ENCODE measurements around the gene ARHGAP26. TPM values are rescaled to one million over a fixed set of nuclear protein-coding genes. Genes with fewer than 3 reads are reported as not detected.

ARHGAP26 gene
- total RNA-seq, 2 donors from 2014 or later = 31.8 to 39.5 TPM

DNA sequence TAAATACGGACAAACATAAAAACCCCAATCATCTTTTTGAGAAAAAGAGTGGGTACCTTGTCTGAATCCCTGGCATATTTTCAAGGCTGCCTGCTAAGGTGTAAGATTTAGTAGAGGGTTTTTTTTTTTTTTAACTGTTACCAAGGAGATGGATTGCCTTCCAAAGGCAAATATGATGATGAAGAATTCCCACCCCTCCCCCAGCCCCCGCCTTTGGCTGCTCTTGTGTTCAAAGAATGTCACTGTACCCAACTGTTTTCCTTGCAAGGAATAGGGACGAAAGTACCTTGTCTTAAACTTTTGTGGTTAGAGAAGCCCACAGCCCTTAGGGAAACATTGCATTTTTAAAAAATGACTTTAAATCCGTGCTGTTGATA is 31.3 kb downstream of the ARHGAP26 start:
- intact Hi-C loops (cut with DNase I) = no loop called here
- DNase-seq (ENCODE audit: low spot score) = no peak

GRCh38 chr5:142803428-142804125 is 33.4 kb downstream of the ARHGAP26 start:
- no peak for DNase-seq (ENCODE audit: low spot score)
- intact Hi-C loops (cut with DNase I) = no loop called here

DNA sequence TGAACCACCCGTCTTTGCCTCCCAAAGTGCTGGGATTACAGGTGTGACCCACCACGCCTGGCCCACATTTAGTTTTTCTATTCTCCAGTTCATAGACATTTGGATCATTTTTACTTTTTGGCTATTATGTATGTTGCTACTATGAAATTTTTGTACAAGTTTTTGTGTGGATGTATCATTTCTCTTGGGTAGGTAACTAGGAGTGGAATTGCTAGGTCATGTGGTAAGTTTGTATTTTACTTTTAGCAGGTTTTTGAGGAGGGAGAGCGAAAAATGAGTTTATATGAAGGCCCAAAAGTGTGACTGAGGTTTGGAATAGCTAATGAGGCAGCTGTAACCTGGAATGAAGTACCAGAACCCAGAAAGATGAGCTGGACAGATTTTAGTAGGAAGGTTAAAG is 35.2 kb downstream of the ARHGAP26 start:
- intact Hi-C loops (cut with DNase I) = loop anchor here in 1 of 2 donors (1.0 kb wide), 1 partner anchor 47 kb away; no protein-coding TSS in a partner anchor
- DNase-seq (ENCODE audit: low spot score) = no peak

DNA sequence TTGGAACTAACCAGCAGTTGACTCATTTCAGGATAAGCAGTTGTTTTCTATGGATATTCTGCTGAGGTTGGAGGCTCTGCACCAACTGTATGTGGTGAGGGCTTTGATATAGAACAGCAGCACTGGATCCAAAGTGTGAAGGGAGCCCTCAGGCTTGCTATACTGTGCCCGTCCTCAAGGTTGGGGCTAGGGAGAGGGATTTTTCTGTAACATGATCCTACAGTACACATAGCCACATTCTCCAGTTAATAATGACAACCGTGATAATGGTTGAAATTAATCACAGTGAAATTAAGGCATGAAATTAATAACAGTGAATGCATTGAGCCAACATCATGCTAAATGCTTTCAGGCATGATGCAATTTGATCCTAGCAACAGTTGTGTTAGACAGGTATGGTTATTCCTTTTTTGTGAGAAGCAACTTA is 36.7 kb downstream of the ARHGAP26 start:
- no peak for DNase-seq (ENCODE audit: low spot score)
- intact Hi-C loops (cut with DNase I) = no loop called here

DNA sequence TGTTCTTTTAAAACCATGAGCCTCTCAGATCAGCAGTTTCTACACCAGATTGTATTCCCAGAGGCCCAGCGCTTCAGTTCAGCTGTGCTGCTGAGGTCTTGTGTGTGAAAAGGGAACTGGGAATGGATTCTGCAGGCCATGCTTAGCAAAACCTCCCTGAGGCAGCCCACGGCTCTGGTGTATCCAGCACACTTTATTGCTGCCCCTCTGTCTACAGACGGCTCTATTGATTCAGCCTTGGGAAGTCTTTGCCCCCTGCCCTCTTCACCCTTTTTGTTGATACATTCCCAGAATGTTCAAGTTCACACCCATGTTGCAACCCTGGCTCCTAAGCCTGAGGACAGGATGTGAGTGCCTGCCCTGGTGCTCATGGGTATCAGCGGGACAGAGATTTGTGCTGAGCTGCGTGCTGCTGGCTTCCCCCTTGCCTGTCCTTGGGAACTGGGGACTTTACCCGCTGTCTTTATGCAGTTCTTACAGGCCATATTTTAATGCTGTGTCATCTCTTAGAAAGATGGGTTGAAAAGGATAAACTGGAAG is 37.3 kb downstream of the ARHGAP26 start:
- DNase-seq (ENCODE audit: low spot score) = no peak
- intact Hi-C loops (cut with DNase I) = no loop called here

DNA sequence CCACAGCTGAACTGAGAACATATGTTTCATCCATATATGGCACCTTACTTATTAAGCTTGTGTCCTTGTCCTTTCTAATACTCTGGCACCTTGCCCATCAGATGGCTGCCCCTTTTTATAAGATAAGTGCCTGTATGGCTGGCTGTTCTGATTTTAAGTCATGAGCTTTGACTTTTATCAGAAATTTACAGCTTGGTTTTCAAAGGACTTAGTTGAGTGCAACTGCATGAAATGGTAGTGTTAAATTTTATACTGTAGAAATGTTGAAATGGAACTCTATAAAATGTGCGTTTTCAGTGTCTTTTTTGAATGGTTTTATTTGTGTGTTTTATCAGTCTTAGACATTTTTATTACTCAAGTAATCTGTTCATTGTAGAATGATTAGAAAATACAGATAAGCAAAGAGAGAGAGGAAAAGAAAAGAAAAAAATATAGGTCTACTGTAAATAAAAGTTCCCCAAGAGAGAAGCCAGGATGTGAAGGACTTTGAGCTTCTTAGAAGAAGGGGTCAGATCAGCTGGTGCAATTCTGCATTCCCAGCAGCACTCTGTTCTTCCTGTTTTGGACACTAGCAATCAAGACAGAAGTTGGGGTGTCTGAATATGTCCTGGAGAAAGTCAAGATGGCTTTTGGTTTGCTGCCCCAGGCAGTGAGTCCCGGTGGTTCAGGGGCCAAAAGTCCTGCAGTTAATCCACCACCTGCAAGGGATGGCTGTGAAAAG is 38.9 kb downstream of the ARHGAP26 start:
- DNase-seq (ENCODE audit: low spot score) = no peak
- intact Hi-C loops (cut with DNase I) = loop anchor here in 1 of 2 donors (1.0 kb wide), 1 partner anchor 17 kb away; no protein-coding TSS in a partner anchor

- DNase-seq (ENCODE audit: low spot score) = no peak
- intact Hi-C loops (cut with DNase I) = no loop called here
These were observed 39.9 kb downstream of the ARHGAP26 start for GRCh38 chr5:142810081-142810480.

- DNase-seq (ENCODE audit: low spot score) = no peak
- intact Hi-C loops (cut with DNase I) = no loop called here
These were observed 40.6 kb downstream of the ARHGAP26 start for GRCh38 chr5:142810743-142811290.

- no peak for DNase-seq (ENCODE audit: low spot score)
- intact Hi-C loops (cut with DNase I) = no loop called here
These were observed 41.8 kb downstream of the ARHGAP26 start for GRCh38 chr5:142811866-142812557.

- no peak for DNase-seq (ENCODE audit: low spot score)
- intact Hi-C loops (cut with DNase I) = no loop called here
These were observed 43.0 kb downstream of the ARHGAP26 start for GRCh38 chr5:142813220-142813619.

GRCh38 chr5:142814122-142814521 is 43.9 kb downstream of the ARHGAP26 start:
- DNase-seq (ENCODE audit: low spot score) = no peak
- intact Hi-C loops (cut with DNase I) = no loop called here

DNA sequence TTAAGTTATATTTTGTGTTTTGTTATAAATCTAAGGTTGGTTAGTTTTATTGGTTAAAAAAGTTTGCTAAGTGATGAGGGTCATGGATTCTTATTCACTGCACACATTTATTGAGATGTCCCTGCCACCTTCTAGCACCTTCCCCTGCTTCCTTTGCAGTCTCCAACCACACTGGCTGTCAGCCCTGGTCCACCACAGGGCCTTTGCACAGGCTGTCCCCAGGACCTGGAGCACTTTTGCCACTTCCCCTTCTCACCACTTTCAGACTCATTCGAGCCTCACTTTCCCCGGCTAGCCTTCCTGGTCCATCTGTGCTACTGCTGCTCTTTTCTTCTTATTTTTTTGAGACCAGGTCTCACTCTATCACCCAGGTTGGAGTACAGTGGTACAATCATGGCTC is 45.3 kb downstream of the ARHGAP26 start:
- DNase-seq (ENCODE audit: low spot score) = no peak
- intact Hi-C loops (cut with DNase I) = no loop called here

GRCh38 chr5:142816531-142817430 is 46.6 kb downstream of the ARHGAP26 start:
- intact Hi-C loops (cut with DNase I) = no loop called here
- peak; percentile 89 for DNase-seq (ENCODE audit: low spot score)

DNA sequence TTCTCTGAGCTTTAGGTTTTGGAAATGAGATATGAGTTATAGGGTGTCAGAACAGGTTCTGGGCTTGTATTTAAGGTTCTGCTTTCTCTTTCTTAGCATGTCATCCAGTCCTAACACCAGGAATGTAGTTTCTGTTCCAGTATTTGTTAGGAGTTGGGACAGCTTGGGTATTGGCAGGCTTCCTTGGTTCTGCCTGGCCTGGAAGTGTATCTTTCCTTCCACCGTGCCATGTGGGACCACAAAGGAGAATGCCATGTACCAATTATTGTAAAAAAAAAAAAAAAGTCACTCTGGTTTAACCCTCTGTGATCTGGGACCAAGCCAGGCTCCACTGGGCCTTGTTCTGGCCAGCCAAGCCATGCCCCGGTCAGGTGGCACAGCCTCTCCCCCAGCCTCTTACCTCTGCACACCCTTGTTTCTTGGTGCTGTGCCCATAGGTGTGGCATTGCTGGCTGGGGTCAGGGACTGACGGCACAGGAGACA is 47.8 kb downstream of the ARHGAP26 start:
- DNase-seq (ENCODE audit: low spot score) = no peak
- intact Hi-C loops (cut with DNase I) = no loop called here

DNA sequence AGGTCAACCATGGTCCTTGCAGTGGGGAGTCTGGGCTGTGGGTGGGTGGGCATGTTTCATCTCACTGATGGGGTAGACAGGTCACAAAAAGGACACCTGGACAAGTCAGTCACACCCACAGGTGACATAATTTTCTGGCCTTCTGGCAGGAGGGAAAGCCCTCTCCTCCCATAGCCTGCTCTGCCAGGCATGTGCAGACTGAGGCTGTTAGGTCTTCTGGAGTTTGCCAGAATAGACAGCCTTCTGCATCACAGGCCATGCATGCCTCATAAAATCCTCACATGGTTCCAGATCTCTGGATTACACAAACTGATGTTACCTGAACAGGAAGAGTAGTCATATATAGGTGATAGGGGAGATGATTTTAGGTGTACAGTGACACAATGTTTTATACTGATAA is 49.1 kb downstream of the ARHGAP26 start:
- intact Hi-C loops (cut with DNase I) = no loop called here
- no peak for DNase-seq (ENCODE audit: low spot score)

DNA sequence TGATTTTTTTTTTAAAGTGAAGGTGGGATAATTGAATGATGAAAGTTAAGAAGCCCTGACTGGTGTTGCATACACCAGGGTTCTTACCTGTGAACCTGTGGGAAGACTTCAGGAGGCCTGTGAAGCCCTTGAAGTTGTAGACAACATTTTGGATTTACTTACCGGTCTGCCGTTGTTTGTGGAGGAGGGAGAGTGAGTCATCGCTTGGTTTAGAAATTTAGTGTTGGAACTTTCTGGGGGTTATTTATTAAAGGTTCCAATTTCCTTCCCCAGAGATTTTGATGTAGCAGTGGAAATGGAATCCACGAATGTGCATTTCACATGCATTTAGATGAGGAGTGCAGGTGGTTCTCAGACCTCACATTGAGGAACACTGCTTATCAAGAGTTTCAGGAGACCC is 49.6 kb downstream of the ARHGAP26 start:
- DNase-seq (ENCODE audit: low spot score) = no peak
- intact Hi-C loops (cut with DNase I) = no loop called here

GRCh38 chr5:142820447-142820846 is 50.3 kb downstream of the ARHGAP26 start:
- no peak for DNase-seq (ENCODE audit: low spot score)
- intact Hi-C loops (cut with DNase I) = no loop called here

DNA sequence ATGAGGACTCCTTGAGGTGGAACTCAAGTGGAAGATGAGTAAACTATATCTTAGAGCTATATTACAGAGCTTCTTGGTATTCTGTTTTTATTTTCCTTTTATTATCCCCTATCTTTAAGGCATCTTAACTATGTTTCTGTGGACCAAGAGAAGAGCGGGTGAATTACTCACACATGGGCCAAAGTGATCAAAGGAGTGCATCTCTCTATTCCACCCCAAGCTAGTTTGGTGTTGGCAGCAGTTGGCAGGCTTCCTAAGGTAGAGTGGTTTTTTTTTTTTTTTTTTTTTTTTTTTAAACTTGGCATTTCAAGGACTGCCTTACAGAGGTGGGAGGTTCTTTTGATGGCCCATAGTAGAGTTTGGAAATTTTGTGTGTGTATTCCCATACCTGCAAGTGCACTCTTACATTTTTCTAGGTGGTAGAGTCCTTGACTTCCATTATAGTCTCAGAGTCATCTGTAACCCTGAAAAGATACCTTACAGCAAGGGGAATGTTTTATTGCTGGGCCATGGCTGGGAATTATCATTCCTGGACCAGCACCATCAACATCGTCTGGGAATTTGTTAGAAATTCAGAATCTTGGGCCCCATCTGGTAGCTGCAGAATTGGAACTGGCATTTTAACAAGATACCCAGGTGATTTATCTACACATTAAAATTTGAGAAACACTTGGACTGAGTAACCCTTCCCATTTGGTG is 51.0 kb downstream of the ARHGAP26 start:
- intact Hi-C loops (cut with DNase I) = no loop called here
- DNase-seq (ENCODE audit: low spot score) = no peak

Measured in posterior vena cava (tissue), 2 donors.